Suppressor macrophage treated with lipopolysaccharide for 1 hour (primary cell): ENCODE data around the gene ASB5.

Source experiments
- DNase-seq, 3 donors: peaks; one replicate each; pipeline ENCODE4 v3.0.0-alpha.2; 2020 to 2022

The ASB5 gene

GRCh38 chr4:176277162-176277904 lies 8.3 kb upstream of the ASB5 start:
- peak; percentile 32 to 50 (median 49) for DNase-seq

- DNase-seq, result no peak
Observed at GRCh38 chr4:176276710-176277109, 7.7 kb upstream of the ASB5 start.

- no peak for DNase-seq
Observed at GRCh38 chr4:176274441-176274840, 5.4 kb upstream of the ASB5 start.

- no peak for DNase-seq
Observed at GRCh38 chr4:176273736-176274135, 4.7 kb upstream of the ASB5 start.

- no peak for DNase-seq
Observed at GRCh38 chr4:176272799-176273198, 3.8 kb upstream of the ASB5 start.

GRCh38 chr4:176271749-176272148 lies 2.7 kb upstream of the ASB5 start:
- DNase-seq, result peak; percentile 27 to 38 (median 34)

GRCh38 chr4:176270669-176271068 lies 1.6 kb upstream of the ASB5 start:
- peak; percentile 31 to 61 (median 42) for DNase-seq

- DNase-seq, result no peak
Observed at GRCh38 chr4:176266026-176266425, 3.0 kb downstream of the ASB5 start.

GRCh38 chr4:176262243-176262642 lies 6.8 kb downstream of the ASB5 start:
- DNase-seq, result no peak

- no peak for DNase-seq
Observed at GRCh38 chr4:176261481-176261880, 7.5 kb downstream of the ASB5 start.

GRCh38 chr4:176261018-176261417 lies 8.0 kb downstream of the ASB5 start:
- DNase-seq, result no peak

GRCh38 chr4:176259330-176260090 lies 9.5 kb downstream of the ASB5 start:
- no peak for DNase-seq

- DNase-seq, result no peak
Observed at GRCh38 chr4:176258135-176258534, 10.9 kb downstream of the ASB5 start.

- DNase-seq, result no peak
Observed at GRCh38 chr4:176256921-176257320, 12.1 kb downstream of the ASB5 start.

- DNase-seq, result no peak
Observed at GRCh38 chr4:176242764-176243347, 26.2 kb downstream of the ASB5 start.

- no peak for DNase-seq
Observed at GRCh38 chr4:176241703-176242102, 27.3 kb downstream of the ASB5 start.

- no peak for DNase-seq
Observed at GRCh38 chr4:176238826-176239225, 30.2 kb downstream of the ASB5 start.

- no peak for DNase-seq
Observed at GRCh38 chr4:176238157-176238610, 30.8 kb downstream of the ASB5 start.

- no peak for DNase-seq
Observed at GRCh38 chr4:176236946-176237345, 32.1 kb downstream of the ASB5 start.

GRCh38 chr4:176230836-176231235 lies 38.2 kb downstream of the ASB5 start:
- no peak for DNase-seq

- no peak for DNase-seq
Observed at GRCh38 chr4:176229645-176230044, 39.4 kb downstream of the ASB5 start.

GRCh38 chr4:176226736-176227135 lies 42.3 kb downstream of the ASB5 start:
- DNase-seq, result no peak

- DNase-seq, result no peak
Observed at GRCh38 chr4:176223561-176223960, 45.5 kb downstream of the ASB5 start.

- no peak for DNase-seq
Observed at GRCh38 chr4:176222149-176222548, 46.9 kb downstream of the ASB5 start.
